Heart right ventricle (tissue), 16 donors: Measurements from ENCODE around the gene RBCK1. TPM values are rescaled to one million over a fixed set of nuclear protein-coding genes. Genes with fewer than 3 reads are reported as not detected.
"Not testable (repeated sequence)": the region's sequence is repeated elsewhere in the genome, so short reads cannot be mapped to it uniquely, and the experiment has no call there.

Experiments used
- ATAC-seq, 8 donors: fragments of 200-7000 bp; cut with Tn5 transposase; one replicate each; pipeline ENCODE4 v1.9.1; 2020; ENCODE audit warnings: mild to moderate bottlenecking in 8 of 8, moderate library complexity in 8 of 8, moderate number of reproducible peaks in 1 of 8
- DNase-seq, 2 donors: peaks; one replicate each; pipeline ENCODE4 v3.0.0-alpha.2; 2020
- H3K27ac ChIP-seq, 10 donors: fragments of 200-600 bp; sonication (generic) in 2 of 10; one replicate each; pipeline versions ENCODE4 v1.5.0 to v1.8.0; 2020 to 2022; ENCODE audit warnings: mild to moderate bottlenecking in 3 of 10
- H3K27me3 ChIP-seq, 7 donors: fragments of 200-600 bp; one replicate each; pipeline ENCODE4 v1.8.0; 2021 to 2022; ENCODE audit warnings: mild to moderate bottlenecking in 2 of 7
- H3K36me3 ChIP-seq, 9 donors: fragments of 200-600 bp; sonication (generic) in 1 of 9; one replicate each; pipeline versions ENCODE4 v1.5.0 to v1.8.0; 2020 to 2022; ENCODE audit warnings: mild to moderate bottlenecking in 2 of 9
- H3K4me1 ChIP-seq, 9 donors: fragments of 200-600 bp; sonication (generic) in 1 of 9; one replicate each; pipeline versions ENCODE4 v1.5.0 to v1.8.0; 2020 to 2022; ENCODE audit warnings: mild to moderate bottlenecking in 4 of 9
- H3K4me3 ChIP-seq, 10 donors: fragments of 200-600 bp; sonication (generic) in 2 of 10; one replicate each; pipeline versions ENCODE4 v1.5.0 to v1.8.0; 2020 to 2022; ENCODE audit warnings: mild to moderate bottlenecking in 7 of 10, moderate library complexity in 2 of 10
- H3K9me3 ChIP-seq, 11 donors: fragments of 200-600 bp in 10 of 11; sonication (generic) in 2 of 11; one replicate each; pipeline versions ENCODE4 v1.5.0 to v1.8.0; 2013 to 2022; ENCODE audit warnings: mild to moderate bottlenecking in 2 of 11, control low read depth in 1 of 11, moderate library complexity in 1 of 11
- WGBS, 2 donors: extraction: QIAGEN DNeasy Blood & Tissue Kit; methylation state at CpG; one replicate each; pipeline ENCODE4 v1.1.7; 2013; ENCODE audit warnings: inconsistent platforms in 1 of 2; 5-methylcytosine and 5-hydroxymethylcytosine counted together
- intact Hi-C, 10 donors: fragments of 100-400 bp; cut with DNase I; formaldehyde crosslinking; loops; one replicate each; pipeline versions ENCODE4 v1.11.1 to v1.14.2; 2022
- polyA plus RNA-seq, 2 donors: library from polyadenylated mRNA; stranded (reverse); fragments of 200-250 nt; gene quantifications; one replicate each; pipeline ENCODE4 v1.2.3, GENCODE V29; 2013
- total RNA-seq, 10 donors: library from RNA; stranded (reverse); fragmentation: NEBNext Ultra II Directional in 3 of 10; extraction: Animal tissue kit (Norgen Biotek cat#: 25700) in 3 of 10; gene quantifications; one replicate each; pipeline versions ENCODE4 v1.2.1 to v1.2.4, GENCODE V29; 2021 to 2023
- TF ChIP-seq, protein P1 (sequence below), 9 donors: fragments of 200-600 bp; sonication (generic) in 2 of 9; IDR thresholded peaks; one replicate each; pipeline versions ENCODE4 v1.5.0 to v1.8.0; 2021 to 2022; ENCODE audit warnings: antibody characterized with exemption in 9 of 9, mild to moderate bottlenecking in 5 of 9, moderate library complexity in 1 of 9
- donor health status: Arrhythmogenic right ventricular cardiomyopathy.
- donor health status: ischemic (EF 13 %, LVEDD 7.1; RV severe dilation, severe dysfunction).
- donor health status: healthy with polysubstance abuse.
- donor health status: DM: no; HTN: yes; CAD: no.
- donor health status: DM: no; HTN: no; CAD: no.
- donor health status: ischemic (EF 25% LVEDD 6.9; RV normal size, moderate dysfunction).
- donor health status: ischemic (EF 25% LVEDD 5.7; RV mildly dilated, moderate dysfunction).
- donor health status: healthy.
- donor health status: DM: yes; HTN: yes; CAD: no.
- donor health status: Ischemic cardiomyopathy.
- donor health status: ischemic (EF 35%, LVEDD 5.7; RV mildly dilated, moderate dysfunction).
- donor health status: nonischemic (EF 11% LVEDD 7.7; RV severe dilation, severe dysfunction).
- donor health status: DM: yes; HTN: yes; CAD: no.
- donor health status: PGD.
- donor health status: ischemic (EF 29% LVEDD 5.4; RV normal size, mild dysfunction).
- donor health status: nonischemic (EF 23%, LVEDD 6.1; RV moderate dilation, normal function).

The RBCK1 gene
- total and polyA plus RNA-seq, 12 donors, result 32.0 to 86.8 (median 44.0) TPM

GRCh38 chr20:388034-388994, 19.8 kb upstream of the RBCK1 start:
- WGBS, 2 donors, result 92 to 95% methylated on average over 21 of the region's 21 CpGs
- DNase-seq, result no peak
- Histone ChIP-seq H3K36me3 (peaks cover 0 to 54% (median 19%) of the 10 kb centered on the region in 9 donors), H3K9me3 (no peaks in the 10 kb centered on the region), H3K4me3 (no peak overlapping the region), H3K27me3 (no peaks in the 10 kb centered on the region), H3K4me1 (no peaks in the 10 kb centered on the region), H3K27ac (no peak overlapping the region)
- TF ChIP-seq, protein P1, sequence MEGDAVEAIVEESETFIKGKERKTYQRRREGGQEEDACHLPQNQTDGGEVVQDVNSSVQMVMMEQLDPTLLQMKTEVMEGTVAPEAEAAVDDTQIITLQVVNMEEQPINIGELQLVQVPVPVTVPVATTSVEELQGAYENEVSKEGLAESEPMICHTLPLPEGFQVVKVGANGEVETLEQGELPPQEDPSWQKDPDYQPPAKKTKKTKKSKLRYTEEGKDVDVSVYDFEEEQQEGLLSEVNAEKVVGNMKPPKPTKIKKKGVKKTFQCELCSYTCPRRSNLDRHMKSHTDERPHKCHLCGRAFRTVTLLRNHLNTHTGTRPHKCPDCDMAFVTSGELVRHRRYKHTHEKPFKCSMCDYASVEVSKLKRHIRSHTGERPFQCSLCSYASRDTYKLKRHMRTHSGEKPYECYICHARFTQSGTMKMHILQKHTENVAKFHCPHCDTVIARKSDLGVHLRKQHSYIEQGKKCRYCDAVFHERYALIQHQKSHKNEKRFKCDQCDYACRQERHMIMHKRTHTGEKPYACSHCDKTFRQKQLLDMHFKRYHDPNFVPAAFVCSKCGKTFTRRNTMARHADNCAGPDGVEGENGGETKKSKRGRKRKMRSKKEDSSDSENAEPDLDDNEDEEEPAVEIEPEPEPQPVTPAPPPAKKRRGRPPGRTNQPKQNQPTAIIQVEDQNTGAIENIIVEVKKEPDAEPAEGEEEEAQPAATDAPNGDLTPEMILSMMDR (IDR thresholded peaks at IDR 0.05), result no peak
- ATAC-seq, result no peak
- intact Hi-C loops, result no loop called here

- H3K9me3 ChIP-seq, result no peaks in the 10 kb centered on the region
- DNase-seq (no peak), ATAC-seq (peak in 6 of 8 donors; percentile 37 to 67 (median 48))
- intact Hi-C loops, result no loop called here
- H3K4me1 ChIP-seq, result no peaks in the 10 kb centered on the region
- TF ChIP-seq, protein P1 (IDR thresholded peaks at IDR 0.05), result no peak
- H3K36me3 ChIP-seq, result peaks cover 0 to 63% (median 21%) of the 10 kb centered on the region in 9 donors
- H3K27ac ChIP-seq, result no peak overlapping the region
- WGBS, 2 donors, result 65 to 68% methylated on average over 6 of the region's 6 CpGs
- no peak overlapping the region for H3K4me3 ChIP-seq
- H3K27me3 ChIP-seq, result no peaks in the 10 kb centered on the region
Observed at GRCh38 chr20:389220-389619, 18.9 kb upstream of the RBCK1 start.

DNA sequence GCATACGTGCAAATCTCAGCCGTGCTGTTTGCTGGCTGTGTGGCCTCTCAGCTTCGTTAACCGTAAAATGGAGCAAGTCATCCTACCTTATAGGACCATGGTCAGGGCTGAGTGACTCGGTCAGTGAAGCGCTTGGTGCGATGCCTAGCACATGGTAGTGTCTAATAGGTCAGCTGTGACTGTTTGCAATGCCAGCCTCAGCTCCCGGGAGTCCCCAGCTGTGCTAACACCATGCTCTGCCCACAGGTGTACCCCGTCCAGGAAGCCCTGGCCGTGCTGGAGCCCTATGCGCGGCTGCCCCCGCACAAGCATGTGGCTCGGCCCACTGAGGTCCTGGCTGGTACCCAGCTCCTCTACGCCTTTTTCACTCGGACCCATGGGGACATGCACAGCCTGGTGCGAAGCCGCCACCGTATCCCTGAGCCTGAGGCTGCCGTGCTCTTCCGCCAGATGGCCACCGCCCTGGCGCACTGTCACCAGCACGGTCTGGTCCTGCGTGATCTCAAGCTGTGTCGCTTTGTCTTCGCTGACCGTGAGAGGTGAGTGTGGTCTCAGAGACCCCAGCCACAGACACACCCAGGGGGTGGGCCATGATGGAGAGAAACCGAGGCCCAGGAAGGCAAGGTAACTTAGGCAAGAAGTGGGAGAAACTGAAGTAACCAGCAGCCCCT, 16.9 kb upstream of the RBCK1 start:
- 97% methylated on average over 29 of the region's 29 CpGs for WGBS, 2 donors
- Histone ChIP-seq H3K4me1 (no peaks in the 10 kb centered on the region), H3K9me3 (no peaks in the 10 kb centered on the region), H3K4me3 (no peak overlapping the region), H3K27me3 (no peaks in the 10 kb centered on the region), H3K36me3 (peaks cover 0 to 82% (median 21%) of the 10 kb centered on the region in 9 donors), H3K27ac (no peak overlapping the region)
- intact Hi-C loops, result no loop called here
- DNase-seq (no peak), ATAC-seq (peak in 2 of 8 donors; percentile 9 to 42)
- TF ChIP-seq, protein P1 (IDR thresholded peaks at IDR 0.05), result no peak

GRCh38 chr20:393296-393695, 14.8 kb upstream of the RBCK1 start:
- DNase-seq, H3K27me3 ChIP-seq, H3K9me3 ChIP-seq, H3K4me1 ChIP-seq, H3K4me3 ChIP-seq, ATAC-seq, H3K27ac ChIP-seq, intact Hi-C loops: not testable (repeated sequence)
- H3K36me3 ChIP-seq, result peaks cover 0 to 96% (median 21%) of the 10 kb centered on the region in 9 donors
- 94 to 98% methylated on average over 2 of the region's 2 CpGs for WGBS, 2 donors
